Tibial artery (tissue), 4 donors: Measurements from ENCODE around the gene SLC9A9.

ENCODE experiments used
- DNase-seq, 2 donors: peaks; one replicate each; pipeline ENCODE4 v3.0.0-alpha.2; 2019
- H3K27ac ChIP-seq, 2 donors: fragments of 200-600 bp; sonication (generic) in 1 of 2; 1 replicate in 1 of 2; 2 replicates in 1 of 2; pipeline ENCODE4 v1.5.1; 2018 to 2019; ENCODE audit warnings: mild to moderate bottlenecking in 1 of 2
- H3K27me3 ChIP-seq, 2 donors: fragments of 200-600 bp; sonication (generic) in 1 of 2; one replicate each; pipeline versions ENCODE4 v1.5.1 to v1.6.0; 2016 to 2019
- H3K36me3 ChIP-seq, 3 donors: fragments of 200-600 bp; sonication (generic) in 2 of 3; one replicate each; pipeline ENCODE4 v1.5.1; 2016 to 2019; ENCODE audit warnings: mild to moderate bottlenecking in 2 of 3
- H3K4me1 ChIP-seq, 4 donors: fragments of 200-600 bp; sonication (generic) in 2 of 4; 1 replicate in 3 of 4; 2 replicates in 1 of 4; pipeline ENCODE4 v1.5.1; 2016 to 2019
- H3K4me3 ChIP-seq, 2 donors: fragments of 200-600 bp; sonication (generic) in 1 of 2; 1 replicate in 1 of 2; 2 replicates in 1 of 2; pipeline ENCODE4 v1.5.1; 2018 to 2019; ENCODE audit warnings: mild to moderate bottlenecking in 2 of 2
- H3K9me3 ChIP-seq, 3 donors: fragments of 200-600 bp; sonication (generic) in 1 of 3; one replicate each; pipeline ENCODE4 v1.5.1; 2016 to 2019
- intact Hi-C: fragments of 100-400 bp; cut with DNase I; formaldehyde crosslinking; loops from one replicate; pipeline ENCODE4 v1.15.0; 2023; ENCODE audit warnings: low total_unique reads
- TF ChIP-seq, protein P1 (sequence below), 2 experiments: fragments of 200-600 bp in 1 of 2; fragments of 450-650 bp in 1 of 2; IDR thresholded peaks; one replicate each; pipeline ENCODE4 v1.5.1; 2017 to 2019; ENCODE audit warnings: antibody characterized with exemption in 2 of 2, mild to moderate bottlenecking in 1 of 2, moderate library complexity in 1 of 2

The SLC9A9 gene

DNA sequence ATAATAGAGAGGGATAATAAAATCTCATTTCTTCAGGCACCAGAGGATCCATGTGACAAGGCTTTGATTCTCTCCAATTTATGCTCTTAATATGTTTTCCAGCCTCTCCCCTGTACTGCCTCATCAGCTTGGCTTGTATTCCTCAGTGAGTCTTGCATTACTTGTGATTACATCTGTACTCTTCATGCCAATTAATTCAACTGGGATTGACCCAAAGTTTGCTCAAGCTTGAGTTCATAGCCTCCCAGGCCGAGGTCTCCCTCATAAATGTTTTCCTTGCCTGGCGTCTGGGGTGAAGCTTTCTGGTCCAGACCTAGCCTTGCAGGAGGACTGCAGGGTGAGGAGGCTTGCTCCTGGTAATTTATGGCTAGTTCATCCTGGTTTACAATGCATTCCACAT, 581.8 kb downstream of the SLC9A9 start:
- no peak overlapping the region for H3K27ac ChIP-seq
- peaks cover 0 to 6% (median 0%) of the 10 kb centered on the region in 3 donors for H3K36me3 ChIP-seq
- intact Hi-C loops, result no loop called here
- H3K27me3 ChIP-seq, result no peaks in the 10 kb centered on the region
- DNase-seq, result peak in 1 of 2 donors; percentile 24
- no peaks in the 10 kb centered on the region for H3K4me1 ChIP-seq
- peaks cover 0 to 4% (median 0%) of the 10 kb centered on the region in 3 donors for H3K9me3 ChIP-seq
- no peak overlapping the region for H3K4me3 ChIP-seq
- TF ChIP-seq, protein P1, sequence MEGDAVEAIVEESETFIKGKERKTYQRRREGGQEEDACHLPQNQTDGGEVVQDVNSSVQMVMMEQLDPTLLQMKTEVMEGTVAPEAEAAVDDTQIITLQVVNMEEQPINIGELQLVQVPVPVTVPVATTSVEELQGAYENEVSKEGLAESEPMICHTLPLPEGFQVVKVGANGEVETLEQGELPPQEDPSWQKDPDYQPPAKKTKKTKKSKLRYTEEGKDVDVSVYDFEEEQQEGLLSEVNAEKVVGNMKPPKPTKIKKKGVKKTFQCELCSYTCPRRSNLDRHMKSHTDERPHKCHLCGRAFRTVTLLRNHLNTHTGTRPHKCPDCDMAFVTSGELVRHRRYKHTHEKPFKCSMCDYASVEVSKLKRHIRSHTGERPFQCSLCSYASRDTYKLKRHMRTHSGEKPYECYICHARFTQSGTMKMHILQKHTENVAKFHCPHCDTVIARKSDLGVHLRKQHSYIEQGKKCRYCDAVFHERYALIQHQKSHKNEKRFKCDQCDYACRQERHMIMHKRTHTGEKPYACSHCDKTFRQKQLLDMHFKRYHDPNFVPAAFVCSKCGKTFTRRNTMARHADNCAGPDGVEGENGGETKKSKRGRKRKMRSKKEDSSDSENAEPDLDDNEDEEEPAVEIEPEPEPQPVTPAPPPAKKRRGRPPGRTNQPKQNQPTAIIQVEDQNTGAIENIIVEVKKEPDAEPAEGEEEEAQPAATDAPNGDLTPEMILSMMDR (IDR thresholded peaks at IDR 0.05), result no peak

DNA sequence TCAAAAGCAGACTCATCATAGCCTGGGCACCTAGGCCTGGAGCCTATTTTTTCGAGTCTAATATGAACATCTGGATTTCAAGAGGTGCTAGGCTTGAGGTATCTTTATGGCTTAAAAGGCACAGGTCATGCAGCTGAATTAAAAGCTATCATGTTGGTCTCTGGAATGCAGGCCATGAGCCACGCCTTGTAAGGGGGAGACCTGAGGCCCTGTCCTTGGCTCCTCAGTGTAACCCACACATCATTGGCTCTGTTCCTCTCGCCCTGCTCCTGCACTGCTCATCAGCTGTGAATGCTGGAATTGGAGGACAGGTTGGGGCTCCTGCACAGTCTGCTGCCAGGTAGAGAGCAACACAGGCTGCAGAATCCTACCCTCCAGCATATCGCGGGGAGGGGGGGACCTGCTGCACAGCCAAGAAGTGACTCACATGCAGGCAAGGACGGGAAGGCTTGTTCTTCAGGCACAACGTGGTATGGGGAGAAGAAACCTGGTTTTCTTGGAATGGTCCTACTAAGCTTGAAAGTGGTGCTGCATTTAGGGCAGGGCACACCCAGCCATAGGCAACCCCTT, 582.7 kb downstream of the SLC9A9 start:
- TF ChIP-seq, protein P1 (IDR thresholded peaks at IDR 0.05), result no peak
- intact Hi-C loops, result no loop called here
- peaks cover 0 to 6% (median 0%) of the 10 kb centered on the region in 3 donors for H3K36me3 ChIP-seq
- H3K4me3 ChIP-seq, result no peak overlapping the region
- H3K9me3 ChIP-seq, result peaks cover 0 to 4% (median 0%) of the 10 kb centered on the region in 3 donors
- H3K4me1 ChIP-seq, result no peaks in the 10 kb centered on the region
- DNase-seq, result no peak
- H3K27ac ChIP-seq, result no peak overlapping the region
- H3K27me3 ChIP-seq, result no peaks in the 10 kb centered on the region

DNA sequence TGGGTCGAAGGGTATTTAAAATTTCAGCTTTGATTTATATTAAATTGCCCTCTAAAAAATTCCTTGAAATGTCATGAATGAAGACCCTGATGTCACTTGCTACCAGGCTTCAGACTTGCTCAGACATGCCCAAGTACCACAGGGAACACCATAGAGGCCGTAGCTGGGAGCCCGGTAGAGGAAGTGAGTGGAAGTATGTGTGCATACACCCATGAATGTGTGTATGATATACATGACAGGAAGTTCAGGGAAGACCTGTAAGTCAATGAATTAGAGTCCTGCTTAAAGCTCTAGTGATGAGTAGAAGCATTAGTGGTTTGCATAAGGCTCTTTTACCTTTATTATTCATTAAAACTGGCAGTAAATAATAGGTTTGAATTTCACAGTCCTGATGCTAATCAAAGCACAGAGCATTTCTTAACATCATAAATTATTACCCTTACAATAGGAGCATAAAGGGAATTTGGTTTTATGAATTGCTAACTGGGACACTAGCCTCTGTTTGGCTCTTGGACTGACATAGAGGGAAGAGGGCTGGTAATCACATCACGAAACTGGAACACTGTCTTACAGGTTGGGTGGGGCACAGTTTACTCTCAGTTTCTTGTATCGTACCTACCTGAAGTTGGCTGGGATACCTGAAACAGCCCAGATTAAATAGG, 584.3 kb downstream of the SLC9A9 start:
- peaks cover 0 to 6% (median 0%) of the 10 kb centered on the region in 3 donors for H3K36me3 ChIP-seq
- intact Hi-C loops, result no loop called here
- no peaks in the 10 kb centered on the region for H3K27me3 ChIP-seq
- H3K9me3 ChIP-seq, result peaks cover 0 to 4% (median 0%) of the 10 kb centered on the region in 3 donors
- DNase-seq, result no peak
- TF ChIP-seq, protein P1 (IDR thresholded peaks at IDR 0.05), result no peak
- H3K4me1 ChIP-seq, result no peaks in the 10 kb centered on the region
- H3K4me3 ChIP-seq, result no peak overlapping the region
- H3K27ac ChIP-seq, result no peak overlapping the region

DNA sequence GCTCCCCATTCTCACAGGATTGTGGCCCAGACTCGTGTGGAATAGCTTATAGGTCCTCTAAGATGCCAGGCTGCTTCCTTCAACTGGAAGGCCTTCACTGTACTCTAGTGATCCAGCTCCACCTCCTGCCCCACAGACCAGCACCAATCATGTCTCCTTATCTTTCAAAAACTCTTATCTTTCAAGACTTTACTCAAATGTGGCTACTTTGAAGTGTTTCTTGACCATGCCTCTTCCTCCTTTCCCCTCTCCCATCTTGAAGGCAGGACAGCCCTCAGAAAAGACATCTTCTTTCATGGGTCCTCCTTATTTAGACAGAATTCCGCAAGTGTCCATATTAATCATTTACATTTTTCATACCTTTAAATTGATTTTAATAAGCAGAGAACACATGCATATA, 586.4 kb downstream of the SLC9A9 start:
- intact Hi-C loops, result no loop called here
- Histone ChIP-seq H3K36me3 (peaks cover 0 to 6% (median 0%) of the 10 kb centered on the region in 3 donors), H3K9me3 (peaks cover 0 to 4% (median 0%) of the 10 kb centered on the region in 3 donors), H3K4me3 (no peak overlapping the region), H3K27me3 (no peaks in the 10 kb centered on the region), H3K4me1 (no peaks in the 10 kb centered on the region), H3K27ac (no peak overlapping the region)
- DNase-seq, result no peak
- TF ChIP-seq, protein P1 (IDR thresholded peaks at IDR 0.05), result no peak

DNA sequence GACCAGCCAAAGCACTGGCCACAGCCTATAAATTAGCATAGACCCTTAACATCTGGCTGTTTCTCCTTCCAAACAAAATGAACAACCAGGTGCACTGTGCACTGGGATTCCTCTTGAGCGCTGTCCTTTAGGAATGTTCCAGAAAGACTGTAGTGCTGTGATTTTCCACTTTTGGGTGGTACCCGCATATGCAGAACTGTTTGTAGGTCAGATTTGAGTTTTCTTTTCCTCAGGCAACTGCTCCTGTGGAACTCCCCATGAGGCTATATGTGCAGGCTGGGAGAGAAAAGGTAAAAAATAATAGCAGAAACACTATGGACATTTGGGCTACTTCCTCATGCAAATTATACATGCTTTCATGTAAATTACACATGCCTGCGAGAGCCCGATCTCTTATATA, 589.6 kb downstream of the SLC9A9 start:
- no peaks in the 10 kb centered on the region for H3K27me3 ChIP-seq
- no peak for DNase-seq
- H3K4me1 ChIP-seq, result no peaks in the 10 kb centered on the region
- intact Hi-C loops, result no loop called here
- no peak overlapping the region for H3K27ac ChIP-seq
- H3K4me3 ChIP-seq, result no peak overlapping the region
- TF ChIP-seq, protein P1 (IDR thresholded peaks at IDR 0.05), result no peak
- H3K36me3 ChIP-seq, result no peaks in the 10 kb centered on the region
- H3K9me3 ChIP-seq, result peaks cover 0 to 4% (median 0%) of the 10 kb centered on the region in 3 donors
